ENCODE results near the gene SOX5.

The SOX5 gene

DNA sequence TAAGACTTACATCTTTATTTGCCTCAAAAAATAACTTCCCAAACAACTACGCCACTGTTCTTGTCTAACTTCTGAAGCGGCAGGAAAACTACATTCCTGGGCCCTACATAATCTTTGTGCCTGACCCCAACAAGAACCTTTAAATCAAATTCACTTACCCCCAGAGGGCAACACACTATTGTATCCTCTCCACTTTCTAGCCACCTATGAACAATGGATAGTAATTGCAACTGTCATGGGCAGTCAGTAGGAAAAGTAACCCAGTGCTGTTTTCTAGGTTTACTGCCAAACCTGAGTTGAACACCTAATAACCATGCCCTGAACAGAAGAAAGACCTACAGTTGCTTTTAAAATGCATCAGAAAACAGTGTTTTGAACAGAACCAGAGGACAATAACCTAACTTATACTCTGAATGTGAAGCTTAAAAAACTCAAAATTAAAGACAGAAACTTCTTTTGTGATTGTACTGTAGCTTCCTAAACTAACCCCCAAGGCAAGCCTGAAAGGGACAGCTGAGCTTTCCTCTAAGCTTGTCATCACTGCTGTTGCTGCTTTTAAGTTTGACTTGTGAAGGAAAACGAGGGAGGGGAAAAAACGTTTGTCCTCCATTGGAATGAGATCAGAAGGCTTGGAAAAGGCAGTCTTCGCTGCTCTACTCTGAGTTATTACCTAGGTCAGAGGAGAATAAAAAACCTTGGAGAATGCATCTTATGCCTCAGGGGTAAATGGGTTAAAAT lies 195.7 kb downstream of the SOX5 start:
- no peaks in the 10 kb centered on the region for H3K27me3 ChIP-seq (ENCODE audit: insufficient read depth, low read length)
- H3K9me3 ChIP-seq (ENCODE audit: insufficient read depth, low read depth, low read length) = no peaks in the 10 kb centered on the region
- no peak overlapping the region for H3K9ac ChIP-seq (ENCODE audit: low read depth, low read length)
- no peaks in the 10 kb centered on the region for H3K36me3 ChIP-seq (ENCODE audit: insufficient read depth, low read depth, low read length)
- peaks cover 45% of the 10 kb centered on the region for H3K4me1 ChIP-seq (ENCODE audit: insufficient read depth, low read length)
- no peak overlapping the region for H3K27ac ChIP-seq (ENCODE audit: low read length)
- H3K4me3 ChIP-seq (ENCODE audit: low read length) = no peak overlapping the region

DNA sequence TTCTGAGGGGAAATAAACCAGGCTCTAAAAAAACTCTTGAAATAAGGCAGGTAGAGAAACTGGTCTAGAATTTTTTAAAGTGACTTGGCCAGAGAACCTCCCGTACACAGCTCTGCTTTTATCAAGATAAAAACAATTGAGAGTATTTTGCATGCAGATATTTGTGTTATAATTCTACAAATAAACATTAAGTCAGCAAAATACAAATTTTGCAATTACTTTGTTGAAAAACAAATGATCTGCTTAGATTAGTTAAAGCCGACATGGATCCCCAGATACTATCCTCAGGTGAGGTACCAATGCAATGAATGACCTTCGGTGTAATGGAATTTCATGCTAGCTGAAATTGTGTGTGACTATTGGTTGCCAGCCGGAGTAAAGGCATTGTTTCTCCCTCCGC lies 197.2 kb downstream of the SOX5 start:
- H3K9me3 ChIP-seq (ENCODE audit: insufficient read depth, low read depth, low read length) = no peaks in the 10 kb centered on the region
- no peak overlapping the region for H3K4me3 ChIP-seq (ENCODE audit: low read length)
- no peak overlapping the region for H3K27ac ChIP-seq (ENCODE audit: low read length)
- H3K36me3 ChIP-seq (ENCODE audit: insufficient read depth, low read depth, low read length) = no peaks in the 10 kb centered on the region
- H3K9ac ChIP-seq (ENCODE audit: low read depth, low read length) = no peak overlapping the region
- peaks cover 34% of the 10 kb centered on the region for H3K4me1 ChIP-seq (ENCODE audit: insufficient read depth, low read length)
- no peaks in the 10 kb centered on the region for H3K27me3 ChIP-seq (ENCODE audit: insufficient read depth, low read length)

DNA sequence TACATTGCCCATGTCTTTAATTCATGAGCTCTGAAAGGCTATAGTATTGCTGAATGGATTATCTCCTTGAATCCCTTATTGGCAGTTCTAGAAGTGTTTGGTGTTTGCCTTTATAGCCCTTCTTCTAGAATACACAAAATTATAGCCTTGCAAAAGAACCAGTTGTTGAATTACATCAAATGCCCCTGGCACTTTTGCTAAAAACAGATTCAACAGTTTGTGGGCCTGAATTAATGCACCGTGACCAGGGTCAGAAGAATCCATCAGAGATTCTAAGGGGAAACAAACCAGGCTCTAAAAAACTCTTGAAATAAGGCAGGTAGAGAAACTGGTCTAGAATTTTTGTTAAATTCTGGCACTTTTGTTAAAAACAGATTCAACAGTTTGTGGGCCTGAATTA lies 197.8 kb downstream of the SOX5 start:
- no peak overlapping the region for H3K27ac ChIP-seq (ENCODE audit: low read length)
- H3K4me1 ChIP-seq (ENCODE audit: insufficient read depth, low read length) = peaks cover 28% of the 10 kb centered on the region
- no peak overlapping the region for H3K9ac ChIP-seq (ENCODE audit: low read depth, low read length)
- no peaks in the 10 kb centered on the region for H3K36me3 ChIP-seq (ENCODE audit: insufficient read depth, low read depth, low read length)
- H3K4me3 ChIP-seq (ENCODE audit: low read length) = no peak overlapping the region
- H3K9me3 ChIP-seq (ENCODE audit: insufficient read depth, low read depth, low read length) = no peaks in the 10 kb centered on the region
- no peaks in the 10 kb centered on the region for H3K27me3 ChIP-seq (ENCODE audit: insufficient read depth, low read length)

DNA sequence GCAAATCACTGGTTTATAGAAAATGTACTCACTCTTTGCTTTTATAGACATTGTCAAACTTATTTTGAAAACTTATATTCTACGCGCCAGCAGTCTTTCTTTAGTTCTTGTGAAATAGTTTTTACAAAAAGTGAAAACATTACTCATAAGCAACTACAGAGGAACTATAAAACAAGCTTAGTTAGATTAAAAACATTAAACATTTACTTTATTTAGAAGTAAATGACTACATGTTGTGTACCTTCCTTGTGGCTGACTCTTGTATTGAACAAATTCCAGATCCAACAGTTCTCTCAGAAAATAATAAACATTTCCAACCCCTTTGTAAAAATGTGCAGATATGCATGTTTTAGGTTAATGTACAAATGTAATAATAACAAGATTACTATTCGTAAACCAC lies 198.5 kb downstream of the SOX5 start:
- H3K27me3 ChIP-seq (ENCODE audit: insufficient read depth, low read length) = no peaks in the 10 kb centered on the region
- no peak overlapping the region for H3K9ac ChIP-seq (ENCODE audit: low read depth, low read length)
- no peaks in the 10 kb centered on the region for H3K9me3 ChIP-seq (ENCODE audit: insufficient read depth, low read depth, low read length)

DNA sequence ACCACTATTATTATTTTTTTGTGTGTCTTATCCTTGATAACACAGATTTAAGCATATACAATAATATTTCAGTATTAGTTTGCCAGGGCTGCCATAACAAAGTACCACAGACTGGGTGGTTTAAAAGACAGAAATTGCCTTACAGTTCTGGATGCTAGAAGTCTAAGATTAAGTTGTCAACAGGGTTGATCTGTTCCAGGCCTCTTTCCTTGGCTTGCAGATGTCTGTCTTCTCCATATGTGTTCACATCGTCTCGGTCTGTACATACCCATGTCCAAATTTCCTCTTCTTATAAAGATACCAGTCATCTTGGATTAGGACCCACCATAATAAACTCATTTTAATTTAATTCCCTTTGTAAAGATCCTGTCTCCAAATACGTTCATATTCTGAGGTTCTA lies 204.8 kb downstream of the SOX5 start:
- Histone ChIP-seq H3K9me3 (ENCODE audit: insufficient read depth, low read depth, low read length) (no peaks in the 10 kb centered on the region), H3K36me3 (ENCODE audit: insufficient read depth, low read depth, low read length) (no peaks in the 10 kb centered on the region), H3K4me1 (ENCODE audit: insufficient read depth, low read length) (no peaks in the 10 kb centered on the region), H3K9ac (ENCODE audit: low read depth, low read length) (no peak overlapping the region), H3K4me3 (ENCODE audit: low read length) (no peak overlapping the region), H3K27ac (ENCODE audit: low read length) (no peak overlapping the region), H3K27me3 (ENCODE audit: insufficient read depth, low read length) (no peaks in the 10 kb centered on the region)

More for the DNA sequence above, 198.5 kb downstream of the SOX5 start:
- H3K36me3 ChIP-seq (ENCODE audit: insufficient read depth, low read depth, low read length) = no peaks in the 10 kb centered on the region
- H3K27ac ChIP-seq (ENCODE audit: low read length) = no peak overlapping the region
- H3K4me1 ChIP-seq (ENCODE audit: insufficient read depth, low read length) = peaks cover 20% of the 10 kb centered on the region; the same call in 1 of the 2 replicates
- H3K4me3 ChIP-seq (ENCODE audit: low read length) = no peak overlapping the region

DNA sequence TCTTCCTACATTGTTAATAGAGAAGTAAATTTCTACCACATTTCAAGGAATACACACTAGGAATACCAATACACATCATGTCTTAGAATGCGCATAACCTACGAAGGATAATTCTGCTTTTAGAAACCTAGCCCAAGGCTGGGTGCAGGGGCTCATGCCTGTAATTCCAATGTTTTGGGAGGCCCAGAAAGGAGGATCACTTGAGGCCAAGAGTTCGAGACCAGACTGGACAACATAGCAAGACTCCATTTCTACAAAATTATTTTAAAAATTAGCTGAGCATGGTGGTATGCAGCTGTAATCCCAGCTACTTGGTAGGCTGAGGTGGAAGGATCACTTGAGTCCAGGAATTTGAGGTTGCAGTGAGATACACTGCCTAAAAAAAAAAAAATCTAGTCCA lies 206.9 kb downstream of the SOX5 start:
- no peaks in the 10 kb centered on the region for H3K27me3 ChIP-seq (ENCODE audit: insufficient read depth, low read length)
- H3K9ac ChIP-seq (ENCODE audit: low read depth, low read length) = no peak overlapping the region
- H3K9me3 ChIP-seq (ENCODE audit: insufficient read depth, low read depth, low read length) = no peaks in the 10 kb centered on the region
- H3K4me1 ChIP-seq (ENCODE audit: insufficient read depth, low read length) = no peaks in the 10 kb centered on the region
- H3K27ac ChIP-seq (ENCODE audit: low read length) = no peak overlapping the region
- no peaks in the 10 kb centered on the region for H3K36me3 ChIP-seq (ENCODE audit: insufficient read depth, low read depth, low read length)
- no peak overlapping the region for H3K4me3 ChIP-seq (ENCODE audit: low read length)

DNA sequence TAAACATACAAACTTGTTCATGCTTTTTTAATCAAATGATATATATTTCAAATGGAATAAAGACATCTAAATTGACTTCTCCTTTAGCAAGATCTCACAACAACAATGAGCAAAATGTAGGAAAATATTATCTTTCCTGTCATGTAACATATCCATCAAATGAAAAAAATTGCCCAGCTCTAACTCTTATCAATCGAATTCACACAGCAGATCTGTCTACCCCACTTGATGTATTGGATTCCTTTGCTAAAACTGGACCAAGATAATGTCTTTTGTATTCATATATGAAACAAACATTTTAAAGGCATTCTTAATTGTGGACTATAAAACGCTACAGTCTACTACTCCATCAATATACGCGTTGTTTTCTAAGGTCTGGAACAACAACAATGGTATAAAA lies 218.0 kb downstream of the SOX5 start:
- Histone ChIP-seq H3K27ac (ENCODE audit: low read length) (no peak overlapping the region), H3K9ac (ENCODE audit: low read depth, low read length) (no peak overlapping the region), H3K4me3 (ENCODE audit: low read length) (no peak overlapping the region), H3K9me3 (ENCODE audit: insufficient read depth, low read depth, low read length) (no peaks in the 10 kb centered on the region), H3K36me3 (ENCODE audit: insufficient read depth, low read depth, low read length) (no peaks in the 10 kb centered on the region), H3K4me1 (ENCODE audit: insufficient read depth, low read length) (no peaks in the 10 kb centered on the region), H3K27me3 (ENCODE audit: insufficient read depth, low read length) (no peaks in the 10 kb centered on the region)

DNA sequence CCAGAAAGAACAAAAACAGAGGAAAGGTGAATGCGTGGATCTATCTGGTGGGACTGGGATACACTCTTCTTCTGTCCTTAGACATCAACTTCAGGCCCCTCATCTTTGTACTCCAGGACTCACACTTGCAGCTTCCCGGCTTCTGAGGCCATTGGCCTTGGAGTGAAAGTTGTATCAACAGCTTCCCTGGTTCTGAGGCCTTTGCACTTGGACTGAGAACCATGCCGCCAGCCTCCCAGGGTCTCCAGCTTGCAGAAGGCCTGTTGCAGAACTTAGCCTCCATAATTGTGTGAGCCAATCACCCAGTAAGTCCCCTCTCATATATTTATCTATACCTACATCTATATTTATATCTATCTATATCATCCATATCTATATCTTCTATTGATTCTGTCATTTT lies 218.4 kb downstream of the SOX5 start:
- Histone ChIP-seq H3K9me3 (ENCODE audit: insufficient read depth, low read depth, low read length) (no peaks in the 10 kb centered on the region), H3K9ac (ENCODE audit: low read depth, low read length) (no peak overlapping the region), H3K36me3 (ENCODE audit: insufficient read depth, low read depth, low read length) (no peaks in the 10 kb centered on the region), H3K27ac (ENCODE audit: low read length) (no peak overlapping the region), H3K4me3 (ENCODE audit: low read length) (no peak overlapping the region), H3K27me3 (ENCODE audit: insufficient read depth, low read length) (no peaks in the 10 kb centered on the region), H3K4me1 (ENCODE audit: insufficient read depth, low read length) (no peaks in the 10 kb centered on the region)

DNA sequence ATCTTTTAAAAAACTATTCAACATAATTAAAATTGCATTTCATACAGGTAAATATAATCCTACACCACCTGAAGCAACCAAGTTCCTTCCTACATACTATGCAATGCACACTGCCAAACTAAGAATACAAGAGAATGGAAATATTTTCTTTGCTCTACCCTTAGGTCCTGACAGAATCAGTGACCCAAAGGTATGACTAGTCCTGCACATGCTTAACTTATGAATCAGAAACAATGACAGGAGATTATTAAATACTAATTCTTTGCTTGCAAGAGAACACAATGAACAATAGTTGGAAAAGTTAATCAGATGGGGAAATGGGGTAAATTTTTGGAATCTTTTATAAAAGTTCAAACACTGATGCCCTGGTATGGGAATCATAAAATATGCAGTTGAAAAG lies 220.1 kb downstream of the SOX5 start:
- Histone ChIP-seq H3K27me3 (ENCODE audit: insufficient read depth, low read length) (no peaks in the 10 kb centered on the region), H3K4me1 (ENCODE audit: insufficient read depth, low read length) (no peaks in the 10 kb centered on the region), H3K27ac (ENCODE audit: low read length) (no peak overlapping the region), H3K4me3 (ENCODE audit: low read length) (no peak overlapping the region), H3K9me3 (ENCODE audit: insufficient read depth, low read depth, low read length) (no peaks in the 10 kb centered on the region), H3K36me3 (ENCODE audit: insufficient read depth, low read depth, low read length) (no peaks in the 10 kb centered on the region), H3K9ac (ENCODE audit: low read depth, low read length) (no peak overlapping the region)

DNA sequence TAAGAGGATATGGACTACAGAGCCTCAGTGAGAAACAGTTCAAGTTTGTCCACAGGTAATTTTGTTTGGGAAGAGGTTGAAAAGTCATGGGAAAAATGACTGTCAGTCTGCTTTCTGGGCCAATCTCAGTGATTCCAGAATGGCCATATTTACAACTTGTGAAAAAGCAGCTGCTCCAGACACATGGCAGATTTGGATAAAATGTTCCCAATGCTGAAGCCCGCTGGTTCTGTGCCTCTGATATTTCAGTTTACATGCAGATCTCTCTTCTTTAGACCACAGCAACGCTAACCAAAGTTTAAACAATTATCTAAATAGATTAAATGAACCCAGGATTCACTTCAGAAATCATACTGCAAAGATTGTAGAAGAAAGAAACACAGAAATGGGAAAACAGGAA lies 222.8 kb downstream of the SOX5 start:
- H3K9me3 ChIP-seq (ENCODE audit: insufficient read depth, low read depth, low read length) = no peaks in the 10 kb centered on the region
- no peak overlapping the region for H3K27ac ChIP-seq (ENCODE audit: low read length)
- H3K9ac ChIP-seq (ENCODE audit: low read depth, low read length) = no peak overlapping the region
- H3K36me3 ChIP-seq (ENCODE audit: insufficient read depth, low read depth, low read length) = no peaks in the 10 kb centered on the region
- no peak overlapping the region for H3K4me3 ChIP-seq (ENCODE audit: low read length)
- no peaks in the 10 kb centered on the region for H3K27me3 ChIP-seq (ENCODE audit: insufficient read depth, low read length)
- peaks cover 2% of the 10 kb centered on the region; the same call in 1 of the 2 replicates for H3K4me1 ChIP-seq (ENCODE audit: insufficient read depth, low read length)

DNA sequence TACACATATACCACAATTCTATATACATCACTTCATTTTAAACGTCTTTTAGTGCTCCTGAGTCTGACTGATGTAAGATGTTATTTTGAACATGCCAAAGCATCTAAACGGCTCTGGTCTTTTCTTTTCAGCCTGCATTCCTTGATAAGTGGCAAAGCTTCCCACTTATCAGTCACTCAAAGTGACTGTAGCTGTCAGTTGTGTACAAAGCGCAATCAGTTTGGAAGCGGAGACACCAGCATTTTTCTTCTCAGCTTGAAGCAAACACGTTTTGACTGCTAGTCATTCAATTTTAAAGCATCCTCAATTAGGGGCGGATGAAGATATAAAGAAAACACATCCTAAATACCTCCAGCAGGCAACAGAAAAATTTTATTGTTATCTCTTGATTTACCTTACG lies 226.8 kb downstream of the SOX5 start:
- Histone ChIP-seq H3K4me3 (ENCODE audit: low read length) (no peak overlapping the region), H3K9ac (ENCODE audit: low read depth, low read length) (no peak overlapping the region), H3K4me1 (ENCODE audit: insufficient read depth, low read length) (peaks cover 2% of the 10 kb centered on the region; the same call in 1 of the 2 replicates), H3K36me3 (ENCODE audit: insufficient read depth, low read depth, low read length) (no peaks in the 10 kb centered on the region), H3K27me3 (ENCODE audit: insufficient read depth, low read length) (no peaks in the 10 kb centered on the region), H3K27ac (ENCODE audit: low read length) (no peak overlapping the region), H3K9me3 (ENCODE audit: insufficient read depth, low read depth, low read length) (no peaks in the 10 kb centered on the region)

DNA sequence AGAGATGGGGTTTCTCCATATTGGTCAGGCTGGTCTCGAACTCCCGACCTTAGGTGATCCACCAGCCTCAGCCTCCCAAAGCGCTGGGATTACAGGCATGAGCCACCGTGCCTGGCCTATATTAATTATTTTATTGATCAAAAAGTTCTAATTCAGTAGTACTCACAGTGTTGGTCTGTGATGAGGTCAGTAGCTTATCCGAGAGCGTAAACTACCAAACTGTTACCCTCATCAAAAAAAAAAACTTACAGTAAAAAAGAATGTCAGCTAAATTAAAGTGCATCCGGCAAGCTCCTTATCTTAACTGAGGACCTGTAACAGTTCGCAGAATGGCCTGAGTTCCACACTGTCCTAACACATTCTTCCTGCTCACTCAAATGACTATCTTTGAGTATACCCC lies 228.2 kb downstream of the SOX5 start:
- Histone ChIP-seq H3K4me3 (ENCODE audit: low read length) (no peak overlapping the region), H3K27me3 (ENCODE audit: insufficient read depth, low read length) (no peaks in the 10 kb centered on the region), H3K36me3 (ENCODE audit: insufficient read depth, low read depth, low read length) (no peaks in the 10 kb centered on the region), H3K9ac (ENCODE audit: low read depth, low read length) (no peak overlapping the region), H3K27ac (ENCODE audit: low read length) (no peak overlapping the region), H3K4me1 (ENCODE audit: insufficient read depth, low read length) (peaks cover 2% of the 10 kb centered on the region; the same call in 1 of the 2 replicates), H3K9me3 (ENCODE audit: insufficient read depth, low read depth, low read length) (no peaks in the 10 kb centered on the region)
